HEK293 (cell line): ENCODE data around the gene OLFM1.

ENCODE experiments used
- CTCF ChIA-PET: fragments of 350-600 bp; formaldehyde crosslinking; extraction: SDS; loops from one replicate; lab custom pipeline; 2021; ENCODE audit warnings: antibody characterized with exemption; lab: Yijun Ruan, JAX
- POLR2A ChIA-PET: fragments of 300-600 bp; formaldehyde crosslinking; extraction: SDS; loops from one replicate; lab custom pipeline; 2020; ENCODE audit warnings: antibody characterized with exemption, inconsistent platforms; lab: Yijun Ruan, JAX
- H3K27ac ChIP-seq: fragments of 200-500 bp; sonication (Bioruptor generic); 2 replicates; pipeline ENCODE4 v1.5.1; 2014; ENCODE audit warnings: low read depth, low read length, control low read depth, inconsistent platforms; ENCODE audit errors: extremely low read depth
- H3K36me3 ChIP-seq, 2 experiments: fragments of 200-500 bp in 1 of 2; sonication (Bioruptor generic) in 1 of 2; 1 replicate in 1 of 2; 2 replicates in 1 of 2; pipeline ENCODE4 v1.5.1; 2014 to 2017; ENCODE audit warnings: inconsistent platforms in 2 of 2, low read length in 2 of 2; ENCODE audit not compliant: control insufficient read depth in 2 of 2, insufficient read depth in 1 of 2
- H3K4me1 ChIP-seq: fragments of 200-500 bp; sonication (Bioruptor generic); 2 replicates; pipeline ENCODE4 v1.5.1; 2014; ENCODE audit warnings: mild to moderate bottlenecking, low read length, inconsistent platforms; ENCODE audit not compliant: control insufficient read depth, insufficient read depth
- H3K4me3 ChIP-seq: 2 replicates; pipeline ENCODE4 v1.5.1; 2011; ENCODE audit warnings: low read depth, mild to moderate bottlenecking, control low read depth, low read length, moderate library complexity
- H3K9me3 ChIP-seq: fragments of 200-500 bp; sonication (Bioruptor generic); 2 replicates; pipeline ENCODE4 v1.5.1; 2014; ENCODE audit warnings: low read depth, low read length, inconsistent platforms; ENCODE audit not compliant: control insufficient read depth, insufficient read depth
- FEZF1 ChIP-seq: fragments of 450-650 bp; formaldehyde crosslinking; IDR thresholded peaks from 2 replicates; pipeline ENCODE4 v1.5.1; 2016; ENCODE audit warnings: missing biosample characterization, missing genetic modification characterization
- GLI2 ChIP-seq: fragments of 450-650 bp; formaldehyde crosslinking; IDR thresholded peaks from 2 replicates; pipeline ENCODE4; 2017; ENCODE audit warnings: missing biosample characterization, missing genetic modification characterization, low read depth, borderline replicate concordance
- HIC1 ChIP-seq: fragments of 450-650 bp; formaldehyde crosslinking; IDR thresholded peaks from 2 replicates; pipeline ENCODE4 v1.5.1; 2016; ENCODE audit warnings: missing biosample characterization, missing genetic modification characterization
- KLF1 ChIP-seq: fragments of 450-650 bp; formaldehyde crosslinking; IDR thresholded peaks from 2 replicates; pipeline ENCODE4 v1.5.1; 2016; ENCODE audit warnings: missing biosample characterization, missing genetic modification characterization
- KLF17 ChIP-seq: fragments of 450-650 bp; formaldehyde crosslinking; IDR thresholded peaks from 2 replicates; pipeline ENCODE4 v1.5.1; 2016; ENCODE audit warnings: missing biosample characterization, missing genetic modification characterization
- PATZ1 ChIP-seq: fragments of 450-650 bp; formaldehyde crosslinking; IDR thresholded peaks from 2 replicates; pipeline ENCODE4 v1.5.1; 2016; ENCODE audit warnings: missing biosample characterization, missing genetic modification characterization
- YY2 ChIP-seq: fragments of 450-650 bp; formaldehyde crosslinking; IDR thresholded peaks from 2 replicates; pipeline ENCODE4 v1.5.1; 2016; ENCODE audit warnings: missing biosample characterization, missing genetic modification characterization
- ZBTB21 ChIP-seq: fragments of 450-650 bp; formaldehyde crosslinking; IDR thresholded peaks from 2 replicates; pipeline ENCODE4 v1.5.1; 2017; ENCODE audit warnings: missing biosample characterization, missing genetic modification characterization
- ZEB2 ChIP-seq: fragments of 450-650 bp; formaldehyde crosslinking; IDR thresholded peaks from 2 replicates; pipeline ENCODE4 v1.5.1; 2016; ENCODE audit warnings: missing biosample characterization, missing genetic modification characterization
- ZIC2 ChIP-seq: fragments of 450-650 bp; formaldehyde crosslinking; IDR thresholded peaks from 2 replicates; pipeline ENCODE4 v1.5.1; 2016; ENCODE audit warnings: missing biosample characterization, missing genetic modification characterization
- ZNF121 ChIP-seq: fragments of 450-650 bp; formaldehyde crosslinking; IDR thresholded peaks from 2 replicates; pipeline ENCODE4 v1.5.1; 2016; ENCODE audit warnings: missing biosample characterization, missing genetic modification characterization
- ZNF132 ChIP-seq: fragments of 450-650 bp; formaldehyde crosslinking; IDR thresholded peaks from 2 replicates; pipeline ENCODE4 v1.5.1; 2017; ENCODE audit warnings: missing biosample characterization, missing genetic modification characterization, borderline replicate concordance
- ZNF292 ChIP-seq: fragments of 450-650 bp; formaldehyde crosslinking; IDR thresholded peaks from 2 replicates; pipeline ENCODE4 v1.5.1; 2016; ENCODE audit warnings: low read depth, missing biosample characterization, missing genetic modification characterization, borderline replicate concordance
- ZNF473 ChIP-seq: fragments of 450-650 bp; formaldehyde crosslinking; IDR thresholded peaks from 2 replicates; pipeline ENCODE4 v1.5.1; 2017; ENCODE audit warnings: missing biosample characterization, missing genetic modification characterization
- ZNF510 ChIP-seq: fragments of 450-650 bp; formaldehyde crosslinking; IDR thresholded peaks from 2 replicates; pipeline ENCODE4 v1.5.1; 2018; ENCODE audit warnings: mild to moderate bottlenecking, missing genetic modification characterization, missing biosample characterization; ENCODE audit not compliant: insufficient replicate concordance
- ZNF623 ChIP-seq: fragments of 450-650 bp; formaldehyde crosslinking; IDR thresholded peaks from 2 replicates; pipeline ENCODE4 v1.5.1; 2016; ENCODE audit warnings: missing biosample characterization, missing genetic modification characterization
- ZNF624 ChIP-seq: fragments of 450-650 bp; formaldehyde crosslinking; IDR thresholded peaks from 2 replicates; pipeline ENCODE4 v1.5.1; 2017; ENCODE audit warnings: missing biosample characterization, missing genetic modification characterization
- ZNF768 ChIP-seq: fragments of 450-650 bp; formaldehyde crosslinking; IDR thresholded peaks from 2 replicates; pipeline ENCODE4 v1.5.1; 2018; ENCODE audit warnings: missing biosample characterization, mild to moderate bottlenecking, missing genetic modification characterization
- ZNF777 ChIP-seq: fragments of 450-650 bp; formaldehyde crosslinking; IDR thresholded peaks from 2 replicates; pipeline ENCODE4 v1.5.1; 2017; ENCODE audit warnings: missing biosample characterization, missing genetic modification characterization, borderline replicate concordance
- ZNF791 ChIP-seq: fragments of 450-650 bp; formaldehyde crosslinking; IDR thresholded peaks from 2 replicates; pipeline ENCODE4 v1.5.1; 2016; ENCODE audit warnings: missing biosample characterization, missing genetic modification characterization
- TF ChIP-seq, protein P1 (sequence below): fragments of 450-650 bp; formaldehyde crosslinking; IDR thresholded peaks from 2 replicates; pipeline ENCODE4 v1.5.1; 2017; ENCODE audit warnings: missing biosample characterization, missing genetic modification characterization
- TF ChIP-seq, protein P2 (sequence below): fragments of 450-650 bp; formaldehyde crosslinking; IDR thresholded peaks from 2 replicates; pipeline ENCODE4 v1.5.1; 2017; ENCODE audit warnings: missing biosample characterization, missing genetic modification characterization

Gene OLFM1

GRCh38 chr9:135150981-135151380 lies 63.5 kb downstream of the OLFM1 start:
- Histone ChIP-seq H3K4me1 (no peaks in the 10 kb centered on the region), H3K4me3 (no peak overlapping the region), H3K9me3 (no peaks in the 10 kb centered on the region), H3K36me3 (no peaks in the 10 kb centered on the region), H3K27ac (no peak overlapping the region)
- CTCF ChIA-PET: no interaction called here
- POLR2A ChIA-PET: no interaction called here
- TF ChIP-seq YY2 (tag by site-specific recombination) (no peak), ZNF473 (tag by site-specific recombination) (no peak), ZNF624 (no peak), FEZF1 (tag by site-specific recombination) (no peak), ZNF121 (tag by site-specific recombination) (no peak), ZNF623 (tag by site-specific recombination) (no peak), ZNF510 (tag by site-specific recombination) (no peak), HIC1 (no peak), ZIC2 (tag by site-specific recombination) (no peak), ZNF791 (no peak), ZNF132 (tag by site-specific recombination) (no peak)
- TF ChIP-seq, protein P1, sequence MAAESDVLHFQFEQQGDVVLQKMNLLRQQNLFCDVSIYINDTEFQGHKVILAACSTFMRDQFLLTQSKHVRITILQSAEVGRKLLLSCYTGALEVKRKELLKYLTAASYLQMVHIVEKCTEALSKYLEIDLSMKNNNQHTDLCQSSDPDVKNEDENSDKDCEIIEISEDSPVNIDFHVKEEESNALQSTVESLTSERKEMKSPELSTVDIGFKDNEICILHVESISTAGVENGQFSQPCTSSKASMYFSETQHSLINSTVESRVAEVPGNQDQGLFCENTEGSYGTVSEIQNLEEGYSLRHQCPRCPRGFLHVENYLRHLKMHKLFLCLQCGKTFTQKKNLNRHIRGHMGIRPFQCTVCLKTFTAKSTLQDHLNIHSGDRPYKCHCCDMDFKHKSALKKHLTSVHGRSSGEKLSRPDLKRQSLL (tag by site-specific recombination): no peak

GRCh38 chr9:135151757-135152613 lies 64.5 kb downstream of the OLFM1 start:
- TF ChIP-seq ZNF768 (tag by site-specific recombination): no peak
- ChIA-PET POLR2A (no interaction called here), CTCF (interaction anchor here (0.7 to 1.1 kb wide), 3 partner anchors 65 to 631 kb away, joined by 3 to 5 read pairs (median 3); partner anchors contain the start of gene OLFM1)
- Histone ChIP-seq H3K36me3 (no peaks in the 10 kb centered on the region), H3K9me3 (no peaks in the 10 kb centered on the region), H3K4me3 (no peak overlapping the region), H3K4me1 (no peaks in the 10 kb centered on the region), H3K27ac (no peak overlapping the region)

DNA sequence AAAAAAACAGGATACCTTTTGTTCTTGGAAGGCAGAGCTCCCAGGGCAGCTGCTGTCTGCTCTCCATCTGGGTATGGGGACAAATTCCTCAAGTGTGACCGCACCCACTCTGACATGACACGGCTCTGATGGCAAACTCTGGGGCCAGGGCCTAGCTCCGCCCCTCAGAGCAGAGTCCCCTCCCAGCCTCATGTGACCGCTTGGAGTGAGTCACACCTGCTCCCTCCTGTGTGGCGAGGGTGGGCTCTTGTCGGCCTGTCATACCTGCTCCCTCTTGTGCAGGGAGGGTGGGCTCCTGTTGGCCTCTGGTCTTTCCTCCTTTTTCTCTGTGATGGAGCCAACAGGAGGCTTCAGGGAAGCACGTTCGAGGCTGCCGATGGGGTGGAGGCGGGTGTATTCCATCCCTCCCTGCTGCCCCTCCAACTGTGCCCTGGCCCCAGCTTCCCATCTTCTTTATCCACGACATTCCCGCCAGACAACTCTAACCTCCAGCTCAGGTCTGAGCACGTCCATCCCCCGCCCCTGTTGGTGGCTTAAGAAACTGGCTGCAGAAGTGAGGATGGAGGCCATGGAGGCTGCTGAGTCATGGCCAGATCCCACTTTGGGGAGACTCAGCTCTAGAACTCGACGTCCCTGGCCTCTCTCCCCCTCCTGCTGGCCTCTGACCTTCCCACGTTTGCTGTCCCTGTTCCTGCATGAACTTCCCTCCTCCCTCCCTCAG lies 65.3 kb downstream of the OLFM1 start:
- POLR2A ChIA-PET: no interaction called here
- Histone ChIP-seq H3K9me3 (no peaks in the 10 kb centered on the region), H3K4me3 (no peak overlapping the region), H3K27ac (no peak overlapping the region), H3K36me3 (no peaks in the 10 kb centered on the region), H3K4me1 (no peaks in the 10 kb centered on the region)
- CTCF ChIA-PET: interaction anchor here (0.7 to 1.1 kb wide), 2 partner anchors 66 to 630 kb away, joined by 3 to 5 read pairs; partner anchors contain the start of gene OLFM1
- TF ChIP-seq, protein P2, sequence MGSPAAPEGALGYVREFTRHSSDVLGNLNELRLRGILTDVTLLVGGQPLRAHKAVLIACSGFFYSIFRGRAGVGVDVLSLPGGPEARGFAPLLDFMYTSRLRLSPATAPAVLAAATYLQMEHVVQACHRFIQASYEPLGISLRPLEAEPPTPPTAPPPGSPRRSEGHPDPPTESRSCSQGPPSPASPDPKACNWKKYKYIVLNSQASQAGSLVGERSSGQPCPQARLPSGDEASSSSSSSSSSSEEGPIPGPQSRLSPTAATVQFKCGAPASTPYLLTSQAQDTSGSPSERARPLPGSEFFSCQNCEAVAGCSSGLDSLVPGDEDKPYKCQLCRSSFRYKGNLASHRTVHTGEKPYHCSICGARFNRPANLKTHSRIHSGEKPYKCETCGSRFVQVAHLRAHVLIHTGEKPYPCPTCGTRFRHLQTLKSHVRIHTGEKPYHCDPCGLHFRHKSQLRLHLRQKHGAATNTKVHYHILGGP (tag by site-specific recombination): no peak
- TF ChIP-seq KLF17 (tag by site-specific recombination): peak; percentile 88
- 0 out of 2 replicates have a peak, but pooled peaks have one; percentile 27 for TF ChIP-seq PATZ1 (tag by site-specific recombination)
- TF ChIP-seq GLI2 (tag by site-specific recombination): no peak
- TF ChIP-seq ZNF777: no peak
- no peak for TF ChIP-seq ZBTB21
- no peak for TF ChIP-seq ZEB2
- TF ChIP-seq KLF1: peak; percentile 80
- no peak for TF ChIP-seq ZNF292 (tag by site-specific recombination)
